HG03571 (cell line): ENCODE data around the gene PEX12.
"Not testable (repeated sequence)": the region's sequence is repeated elsewhere in the genome, so short reads cannot be mapped to it uniquely, and the experiment has no call there.

ENCODE experiments used
- ATAC-seq: cut with Tn5 transposase; IDR thresholded peaks from one replicate; pipeline ENCODE4 v1.9.1; 2021; ENCODE audit not compliant: unreplicated experiment

Gene PEX12

GRCh38 chr17:35578929-35579432 lies 610 bp upstream of the PEX12 start:
- ATAC-seq, result no peak

- no peak for ATAC-seq
Measured at GRCh38 chr17:35577830-35578196, 558 bp downstream of the PEX12 start.

- no peak for ATAC-seq
Measured at GRCh38 chr17:35575759-35576158, 2.6 kb downstream of the PEX12 start.

- no peak for ATAC-seq
Measured at GRCh38 chr17:35569405-35569804, 9.0 kb downstream of the PEX12 start.

GRCh38 chr17:35568561-35568960 lies 9.8 kb downstream of the PEX12 start:
- no peak for ATAC-seq

GRCh38 chr17:35566968-35567367 lies 11.4 kb downstream of the PEX12 start:
- ATAC-seq, result no peak

- not testable (repeated sequence) for ATAC-seq
Measured at GRCh38 chr17:35563181-35563580, 15.2 kb downstream of the PEX12 start.

GRCh38 chr17:35560703-35561102 lies 17.7 kb downstream of the PEX12 start, which contains the start of gene SLFN14:
Gene SLFN14 (minus strand): TSS chr17:35560819. CDS start chr17:35558062, 2,757 bp downstream.
- no peak for ATAC-seq

GRCh38 chr17:35559495-35560210 lies 18.7 kb downstream of the PEX12 start:
- ATAC-seq, result no peak

- ATAC-seq, result no peak
Measured at GRCh38 chr17:35557353-35557752, 21.0 kb downstream of the PEX12 start.

GRCh38 chr17:35555691-35556090 lies 22.7 kb downstream of the PEX12 start:
- no peak for ATAC-seq

- ATAC-seq, result no peak
Measured at GRCh38 chr17:35554668-35555067, 23.7 kb downstream of the PEX12 start.

GRCh38 chr17:35553310-35553709 lies 25.1 kb downstream of the PEX12 start:
- no peak for ATAC-seq

- ATAC-seq, result no peak
Measured at GRCh38 chr17:35548978-35549377, 29.4 kb downstream of the PEX12 start.

GRCh38 chr17:35548208-35548810 lies 30.1 kb downstream of the PEX12 start:
- no peak for ATAC-seq

- no peak for ATAC-seq
Measured at GRCh38 chr17:35546487-35546886, 31.9 kb downstream of the PEX12 start.

- ATAC-seq, result no peak
Measured at GRCh38 chr17:35545150-35545549, 33.2 kb downstream of the PEX12 start.

GRCh38 chr17:35543856-35544255 lies 34.5 kb downstream of the PEX12 start:
- no peak for ATAC-seq

GRCh38 chr17:35542990-35543389 lies 35.4 kb downstream of the PEX12 start:
- no peak for ATAC-seq

GRCh38 chr17:35541434-35541833 lies 36.9 kb downstream of the PEX12 start:
- ATAC-seq, result no peak

- ATAC-seq, result no peak
Measured at GRCh38 chr17:35540589-35541404, 37.6 kb downstream of the PEX12 start.

- no peak for ATAC-seq
Measured at GRCh38 chr17:35539659-35540026, 38.7 kb downstream of the PEX12 start.
